HFFc6 (cell line): ENCODE data around the gene GPR68. TPM values are rescaled to one million over a fixed set of nuclear protein-coding genes. Genes with fewer than 3 reads are reported as not detected.

Experiments
- DNase-seq: peaks from one replicate; pipeline ENCODE4 v3.0.0-alpha.2; 2018
- H3K27ac Mint-ChIP-seq: 2 replicates; pipeline ENCODE4 v1.8.0; 2020; ENCODE audit warnings: mild to moderate bottlenecking, mixed read lengths
- H3K27me3 Mint-ChIP-seq: 2 replicates; pipeline ENCODE4 v1.8.0; 2021; ENCODE audit warnings: mild to moderate bottlenecking, moderate library complexity, mixed read lengths; ENCODE audit not compliant: insufficient read depth
- H3K36me3 Mint-ChIP-seq: 2 replicates; pipeline ENCODE4 v1.8.0; 2021; ENCODE audit warnings: low read depth, mixed read lengths
- H3K4me1 Mint-ChIP-seq: 2 replicates; pipeline ENCODE4 v1.8.0; 2020; ENCODE audit warnings: low read depth, mixed read lengths
- H3K4me3 Mint-ChIP-seq: 2 replicates; pipeline ENCODE4 v1.8.0; 2020; ENCODE audit warnings: mild to moderate bottlenecking, moderate library complexity, mixed read lengths
- H3K9me3 Mint-ChIP-seq: 2 replicates; pipeline ENCODE4 v1.8.0; 2020; ENCODE audit warnings: mild to moderate bottlenecking, mixed read lengths
- total RNA-seq, 6 experiments: library from RNA; stranded (reverse); fragmentation: NEBNext Ultra II Directional; extraction: Animal tissue kit (Norgen Biotek cat#: 25700); gene quantifications; 2 replicates in 1 of 6; 3 replicates in 5 of 6; pipeline ENCODE4 v1.2.3, GENCODE V29; 2021
- TF ChIP-seq, protein P1 (sequence below): fragments of 200-600 bp; sonication (generic); IDR thresholded peaks from 2 replicates; pipeline ENCODE4 v1.5.0; 2021; ENCODE audit warnings: antibody characterized with exemption, mild to moderate bottlenecking

Gene GPR68
- total RNA-seq, 6 experiments from 2014 or later = 0.34 to 0.88 (median 0.52) TPM

- TF ChIP-seq, protein P1, sequence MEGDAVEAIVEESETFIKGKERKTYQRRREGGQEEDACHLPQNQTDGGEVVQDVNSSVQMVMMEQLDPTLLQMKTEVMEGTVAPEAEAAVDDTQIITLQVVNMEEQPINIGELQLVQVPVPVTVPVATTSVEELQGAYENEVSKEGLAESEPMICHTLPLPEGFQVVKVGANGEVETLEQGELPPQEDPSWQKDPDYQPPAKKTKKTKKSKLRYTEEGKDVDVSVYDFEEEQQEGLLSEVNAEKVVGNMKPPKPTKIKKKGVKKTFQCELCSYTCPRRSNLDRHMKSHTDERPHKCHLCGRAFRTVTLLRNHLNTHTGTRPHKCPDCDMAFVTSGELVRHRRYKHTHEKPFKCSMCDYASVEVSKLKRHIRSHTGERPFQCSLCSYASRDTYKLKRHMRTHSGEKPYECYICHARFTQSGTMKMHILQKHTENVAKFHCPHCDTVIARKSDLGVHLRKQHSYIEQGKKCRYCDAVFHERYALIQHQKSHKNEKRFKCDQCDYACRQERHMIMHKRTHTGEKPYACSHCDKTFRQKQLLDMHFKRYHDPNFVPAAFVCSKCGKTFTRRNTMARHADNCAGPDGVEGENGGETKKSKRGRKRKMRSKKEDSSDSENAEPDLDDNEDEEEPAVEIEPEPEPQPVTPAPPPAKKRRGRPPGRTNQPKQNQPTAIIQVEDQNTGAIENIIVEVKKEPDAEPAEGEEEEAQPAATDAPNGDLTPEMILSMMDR = no peak
- peaks cover 10% of the 10 kb centered on the region for H3K9me3 Mint-ChIP-seq
- no peaks in the 10 kb centered on the region; the same call in 1 of the 2 replicates for H3K27me3 Mint-ChIP-seq
- H3K4me1 Mint-ChIP-seq = peaks cover 57% of the 10 kb centered on the region
- H3K36me3 Mint-ChIP-seq = peaks cover 15% of the 10 kb centered on the region
- DNase-seq = no peak
- H3K4me3 Mint-ChIP-seq = no peak overlapping the region
- no peak overlapping the region for H3K27ac Mint-ChIP-seq
These were observed 11.9 kb downstream of the GPR68 start for GRCh38 chr14:91232603-91233002.

DNA sequence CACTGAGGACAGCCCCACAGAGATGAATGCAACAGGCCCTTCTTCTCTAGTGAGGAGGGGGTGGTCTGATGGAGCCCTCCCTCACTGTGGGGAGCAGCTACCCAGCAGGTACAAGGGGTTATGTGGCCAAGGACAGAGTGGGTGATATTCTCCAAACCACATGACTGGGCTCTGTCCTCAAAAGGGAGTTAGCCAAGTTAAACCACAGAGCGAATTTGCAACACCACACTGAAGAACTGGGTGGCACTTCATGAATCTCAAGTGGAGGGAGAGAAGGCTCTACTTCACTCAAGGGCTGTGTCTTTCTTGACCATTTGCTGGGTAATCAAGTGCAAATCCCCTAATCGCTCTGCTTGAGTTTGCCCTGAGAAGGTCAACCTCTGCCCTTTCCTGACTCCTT lies 12.5 kb downstream of the GPR68 start:
- peaks cover 53% of the 10 kb centered on the region for H3K4me1 Mint-ChIP-seq
- TF ChIP-seq, protein P1 = no peak
- peaks cover 15% of the 10 kb centered on the region for H3K36me3 Mint-ChIP-seq
- no peak for DNase-seq
- no peak overlapping the region for H3K27ac Mint-ChIP-seq
- H3K4me3 Mint-ChIP-seq = no peak overlapping the region
- peaks cover 10% of the 10 kb centered on the region for H3K9me3 Mint-ChIP-seq
- H3K27me3 Mint-ChIP-seq = no peaks in the 10 kb centered on the region; the same call in 1 of the 2 replicates

GRCh38 chr14:91231446-91231845 lies 13.1 kb downstream of the GPR68 start:
- Mint-ChIP-seq H3K36me3 (peaks cover 15% of the 10 kb centered on the region), H3K4me3 (no peak overlapping the region), H3K27me3 (no peaks in the 10 kb centered on the region; the same call in 1 of the 2 replicates), H3K4me1 (peaks cover 51% of the 10 kb centered on the region), H3K27ac (no peak overlapping the region), H3K9me3 (peaks cover 10% of the 10 kb centered on the region)
- no peak for DNase-seq
- TF ChIP-seq, protein P1 = no peak

DNA sequence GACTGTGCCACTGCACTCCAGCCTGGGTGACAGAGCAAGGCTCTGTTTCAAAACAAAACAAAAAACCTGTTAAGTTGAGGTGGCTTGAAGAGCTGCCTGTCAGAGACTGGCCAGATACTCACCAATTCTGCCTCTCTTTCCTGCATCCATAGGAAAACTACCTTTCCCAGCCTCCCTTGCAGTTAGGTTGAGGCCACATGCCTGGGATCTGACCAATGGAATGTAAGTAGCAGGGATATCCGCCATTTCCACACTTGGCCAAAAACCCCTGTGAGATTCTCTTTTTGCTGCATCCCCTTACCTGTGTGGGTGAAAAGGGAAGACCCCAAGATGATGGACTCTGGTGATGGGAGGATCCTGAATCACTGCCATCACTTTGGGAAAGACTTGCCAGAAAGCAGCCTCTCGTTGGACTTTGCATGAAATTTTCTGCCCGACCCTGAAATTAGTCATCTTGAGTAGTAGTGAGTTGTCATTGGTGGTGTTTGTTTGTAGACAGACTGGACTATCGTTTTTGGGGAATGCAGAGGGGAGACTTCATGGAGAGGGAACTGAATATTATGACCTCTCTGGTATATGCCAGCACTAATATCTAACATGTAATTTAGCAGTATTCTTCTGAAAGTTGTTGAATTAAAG lies 14.0 kb downstream of the GPR68 start:
- H3K4me3 Mint-ChIP-seq = peak overlapping the region; percentile 85
- H3K4me1 Mint-ChIP-seq = peaks cover 50% of the 10 kb centered on the region
- H3K27ac Mint-ChIP-seq = peak overlapping the region; percentile 87
- H3K9me3 Mint-ChIP-seq = peaks cover 10% of the 10 kb centered on the region
- DNase-seq = no peak
- H3K27me3 Mint-ChIP-seq = no peaks in the 10 kb centered on the region; the same call in 1 of the 2 replicates
- TF ChIP-seq, protein P1 = no peak
- H3K36me3 Mint-ChIP-seq = peaks cover 15% of the 10 kb centered on the region

GRCh38 chr14:91229743-91230200 lies 14.7 kb downstream of the GPR68 start:
- Mint-ChIP-seq H3K4me3 (peak overlapping the region; percentile 11; the same call in 1 of the 2 replicates), H3K4me1 (peaks cover 57% of the 10 kb centered on the region), H3K27ac (peak overlapping the region; percentile 87)

More at GRCh38 chr14:91229743-91230200, 14.7 kb downstream of the GPR68 start:
- TF ChIP-seq, protein P1 = no peak
- Mint-ChIP-seq H3K9me3 (peaks cover 10% of the 10 kb centered on the region), H3K27me3 (no peaks in the 10 kb centered on the region; the same call in 1 of the 2 replicates), H3K36me3 (peaks cover 21% of the 10 kb centered on the region)
- peak; percentile 57 for DNase-seq
